Measurements from ENCODE around the gene CAMK2G. TPM values are rescaled to one million over a fixed set of nuclear protein-coding genes. Genes with fewer than 3 reads are reported as not detected.

Gene CAMK2G
- total RNA-seq, 1 experiment from 2014 or later, result 41.4 TPM

DNA sequence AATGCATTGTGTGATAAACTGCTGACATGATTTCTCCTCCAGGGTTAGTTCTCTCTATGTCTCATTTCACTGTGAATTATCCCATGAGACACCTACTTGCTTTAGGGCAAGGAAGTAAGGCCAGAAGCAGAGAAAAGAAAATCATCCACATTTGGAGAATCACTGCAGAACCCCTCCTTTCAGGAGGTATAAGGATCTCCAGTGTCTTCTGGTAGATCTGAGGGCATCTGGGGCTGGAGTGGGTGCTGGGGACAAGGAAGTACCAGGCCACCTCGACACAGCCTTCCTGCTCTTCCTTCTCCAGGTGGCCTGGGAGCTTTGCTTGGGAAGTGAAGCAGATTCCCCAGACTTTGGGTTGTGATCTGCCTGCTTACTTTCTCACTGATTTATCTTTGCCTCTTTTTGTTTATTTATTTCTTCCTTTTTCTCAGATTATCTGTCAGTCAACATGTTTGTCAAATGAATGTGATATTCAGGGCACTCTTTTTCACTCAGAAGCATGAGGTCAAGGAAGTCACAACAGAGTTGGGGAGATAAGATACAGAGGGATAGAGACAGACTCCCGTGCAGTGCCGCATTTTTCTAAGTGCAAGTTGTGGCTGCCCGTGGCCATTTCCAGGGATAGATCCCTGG is 12.4 kb upstream of the CAMK2G start:
- TF ChIP-seq REST (IDR thresholded peaks at IDR 0.05; ENCODE audit: insufficient read depth in 1 of 2, low read depth in 2 of 2, low read length in 1 of 2), result no peak
- 0 out of 2 replicates have a peak, but pooled peaks have one; percentile 12 for TF ChIP-seq POLR2AphosphoS5 (IDR thresholded peaks at IDR 0.05; ENCODE audit: low read depth, low read length)
- no peaks in the 10 kb centered on the region for H3K27me3 ChIP-seq (ENCODE audit: control insufficient read depth, insufficient read depth, low read length)
- H3K9me3 ChIP-seq (ENCODE audit: control insufficient read depth, insufficient read depth, low read depth, low read length), result no peaks in the 10 kb centered on the region
- ATAC-seq (peak; percentile 52), DNase-seq (ENCODE audit: low read depth, low spot score) (no peak)
- BruUV-seq (replicated peaks), result no TSS peak
- intact Hi-C loops (cut with micrococcal nuclease; ENCODE audit: unreplicated experiment) (loop anchor here (1.0 to 2.0 kb wide), 2 partner anchors 54 to 194 kb away; no protein-coding TSS in a partner anchor), in situ Hi-C loops (cut with HindIII; ENCODE audit: low pct_unique_long_range_greater_than_20kb, low sequenced_read_pairs) (no loop called here)
- H3K4me3 ChIP-seq (ENCODE audit: low read depth in 2 of 2, low read length in 2 of 2), result peak overlapping the region in 1 of 2 experiments; percentile 19; a peak in 2 of 4 replicates
- POLR2A ChIA-PET, result interaction anchor here (0.7 to 1.2 kb wide), 3 partner anchors 24 to 110 kb away, joined by 3 read pairs; partner anchors contain the start of gene PLAU
- H3K36me3 ChIP-seq (ENCODE audit: control insufficient read depth, insufficient read depth, low read length), result no peaks in the 10 kb centered on the region
- H3K27ac ChIP-seq (ENCODE audit: low read length), result peak overlapping the region; percentile 98
- H3K4me1 ChIP-seq (ENCODE audit: control insufficient read depth, insufficient read depth, low read length), result peaks cover 37% of the 10 kb centered on the region
- CTCF ChIA-PET, result interaction anchor here (0.5 to 5.2 kb wide), 22 partner anchors 11 to 242 kb away, joined by 3 to 50 read pairs (median 5); no protein-coding TSS in a partner anchor

GRCh38 chr10:73886085-73886529 is 11.8 kb upstream of the CAMK2G start:
- Histone ChIP-seq H3K4me3 (ENCODE audit: low read depth in 2 of 2, low read length in 2 of 2) (no peak overlapping the region), H3K27me3 (ENCODE audit: control insufficient read depth, insufficient read depth, low read length) (no peaks in the 10 kb centered on the region), H3K36me3 (ENCODE audit: control insufficient read depth, insufficient read depth, low read length) (no peaks in the 10 kb centered on the region), H3K27ac (ENCODE audit: low read length) (peak overlapping the region; percentile 98), H3K9me3 (ENCODE audit: control insufficient read depth, insufficient read depth, low read depth, low read length) (no peaks in the 10 kb centered on the region), H3K4me1 (ENCODE audit: control insufficient read depth, insufficient read depth, low read length) (peaks cover 32% of the 10 kb centered on the region)
- ATAC-seq (peak; percentile 83), DNase-seq (ENCODE audit: low read depth, low spot score) (peak; percentile 72)
- no peak for TF ChIP-seq POLR2AphosphoS5 (IDR thresholded peaks at IDR 0.05; ENCODE audit: low read depth, low read length)
- TF ChIP-seq, protein P1, sequence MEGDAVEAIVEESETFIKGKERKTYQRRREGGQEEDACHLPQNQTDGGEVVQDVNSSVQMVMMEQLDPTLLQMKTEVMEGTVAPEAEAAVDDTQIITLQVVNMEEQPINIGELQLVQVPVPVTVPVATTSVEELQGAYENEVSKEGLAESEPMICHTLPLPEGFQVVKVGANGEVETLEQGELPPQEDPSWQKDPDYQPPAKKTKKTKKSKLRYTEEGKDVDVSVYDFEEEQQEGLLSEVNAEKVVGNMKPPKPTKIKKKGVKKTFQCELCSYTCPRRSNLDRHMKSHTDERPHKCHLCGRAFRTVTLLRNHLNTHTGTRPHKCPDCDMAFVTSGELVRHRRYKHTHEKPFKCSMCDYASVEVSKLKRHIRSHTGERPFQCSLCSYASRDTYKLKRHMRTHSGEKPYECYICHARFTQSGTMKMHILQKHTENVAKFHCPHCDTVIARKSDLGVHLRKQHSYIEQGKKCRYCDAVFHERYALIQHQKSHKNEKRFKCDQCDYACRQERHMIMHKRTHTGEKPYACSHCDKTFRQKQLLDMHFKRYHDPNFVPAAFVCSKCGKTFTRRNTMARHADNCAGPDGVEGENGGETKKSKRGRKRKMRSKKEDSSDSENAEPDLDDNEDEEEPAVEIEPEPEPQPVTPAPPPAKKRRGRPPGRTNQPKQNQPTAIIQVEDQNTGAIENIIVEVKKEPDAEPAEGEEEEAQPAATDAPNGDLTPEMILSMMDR (IDR thresholded peaks at IDR 0.05), result peak; percentile 92
- intact Hi-C loops (cut with micrococcal nuclease; ENCODE audit: unreplicated experiment), result loop anchor here (1.0 to 2.0 kb wide), 2 partner anchors 54 to 195 kb away; no protein-coding TSS in a partner anchor
- BruUV-seq (replicated peaks), result no TSS peak
- POLR2A ChIA-PET, result interaction anchor here (0.7 to 1.2 kb wide), 3 partner anchors 25 to 111 kb away, joined by 3 read pairs; partner anchors contain the start of gene PLAU
- CTCF ChIA-PET, result interaction anchor here (0.6 to 5.2 kb wide), 15 partner anchors 11 to 204 kb away, joined by 3 to 50 read pairs (median 6); no protein-coding TSS in a partner anchor
- in situ Hi-C loops (cut with HindIII; ENCODE audit: low pct_unique_long_range_greater_than_20kb, low sequenced_read_pairs), result no loop called here

DNA sequence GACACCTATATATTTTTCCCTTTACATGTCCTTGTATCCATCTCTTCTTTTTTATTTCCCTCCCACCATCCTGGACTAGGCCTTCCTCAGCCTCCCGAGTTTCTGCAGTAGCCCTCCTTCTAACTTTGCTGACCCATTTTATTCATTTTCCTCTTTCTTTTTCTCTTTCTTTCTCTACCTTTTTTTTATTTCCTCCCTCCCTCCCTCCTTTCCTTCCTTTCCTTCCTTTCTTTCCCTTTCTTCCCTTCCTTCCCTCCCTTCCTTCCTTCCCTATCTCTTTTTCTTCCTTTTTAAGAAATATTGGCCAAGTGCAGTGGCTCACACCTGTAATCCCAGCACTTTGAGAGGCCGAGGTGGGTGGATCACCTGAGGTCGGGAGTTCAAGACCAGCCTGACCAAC is 9.7 kb upstream of the CAMK2G start:
- intact Hi-C loops (cut with micrococcal nuclease; ENCODE audit: unreplicated experiment), result no loop called here
- H3K27ac ChIP-seq (ENCODE audit: low read length), result no peak overlapping the region
- no peak for DNase-seq (ENCODE audit: low read depth, low spot score)
- no peaks in the 10 kb centered on the region for H3K36me3 ChIP-seq (ENCODE audit: control insufficient read depth, insufficient read depth, low read length)
- H3K9me3 ChIP-seq (ENCODE audit: control insufficient read depth, insufficient read depth, low read depth, low read length), result no peaks in the 10 kb centered on the region
- no TSS peak for BruUV-seq (replicated peaks)
- no peak overlapping the region for H3K4me3 ChIP-seq (ENCODE audit: low read depth in 2 of 2, low read length in 2 of 2)
- H3K4me1 ChIP-seq (ENCODE audit: control insufficient read depth, insufficient read depth, low read length), result peaks cover 30% of the 10 kb centered on the region
- H3K27me3 ChIP-seq (ENCODE audit: control insufficient read depth, insufficient read depth, low read length), result no peaks in the 10 kb centered on the region
- in situ Hi-C loops (cut with HindIII; ENCODE audit: low pct_unique_long_range_greater_than_20kb, low sequenced_read_pairs), result no loop called here
- ChIA-PET CTCF (no interaction called here), POLR2A (no interaction called here)
- ATAC-seq, result no peak
- no peak for TF ChIP-seq REST (IDR thresholded peaks at IDR 0.05; ENCODE audit: insufficient read depth in 1 of 2, low read depth in 2 of 2, low read length in 1 of 2)
- TF ChIP-seq, protein P1 (IDR thresholded peaks at IDR 0.05), result no peak
- TF ChIP-seq SIN3A (IDR thresholded peaks at IDR 0.05; ENCODE audit: borderline replicate concordance, insufficient read depth, low read depth, low read length), result no peak
- TF ChIP-seq TCF7L2 (IDR thresholded peaks at IDR 0.05; ENCODE audit: low read depth, low read length), result no peak
- no peak for TF ChIP-seq POLR2AphosphoS5 (IDR thresholded peaks at IDR 0.05; ENCODE audit: low read depth, low read length)

Data from Panc1 (cell line).